Stimulated activated CD4-positive, alpha-beta T cell treated with anti-CD3 and anti-CD28 coated beads, Interleukin-4, amount 100 ng/mL, for 48 hours (primary cell): ENCODE results near the gene RPS6KA2.

ENCODE experiments used
- DNase-seq, 2 donors: peaks; one replicate each; pipeline ENCODE4 v3.0.0-alpha.2; 2020; ENCODE audit warnings: low read depth in 2 of 2

Gene RPS6KA2

DNA sequence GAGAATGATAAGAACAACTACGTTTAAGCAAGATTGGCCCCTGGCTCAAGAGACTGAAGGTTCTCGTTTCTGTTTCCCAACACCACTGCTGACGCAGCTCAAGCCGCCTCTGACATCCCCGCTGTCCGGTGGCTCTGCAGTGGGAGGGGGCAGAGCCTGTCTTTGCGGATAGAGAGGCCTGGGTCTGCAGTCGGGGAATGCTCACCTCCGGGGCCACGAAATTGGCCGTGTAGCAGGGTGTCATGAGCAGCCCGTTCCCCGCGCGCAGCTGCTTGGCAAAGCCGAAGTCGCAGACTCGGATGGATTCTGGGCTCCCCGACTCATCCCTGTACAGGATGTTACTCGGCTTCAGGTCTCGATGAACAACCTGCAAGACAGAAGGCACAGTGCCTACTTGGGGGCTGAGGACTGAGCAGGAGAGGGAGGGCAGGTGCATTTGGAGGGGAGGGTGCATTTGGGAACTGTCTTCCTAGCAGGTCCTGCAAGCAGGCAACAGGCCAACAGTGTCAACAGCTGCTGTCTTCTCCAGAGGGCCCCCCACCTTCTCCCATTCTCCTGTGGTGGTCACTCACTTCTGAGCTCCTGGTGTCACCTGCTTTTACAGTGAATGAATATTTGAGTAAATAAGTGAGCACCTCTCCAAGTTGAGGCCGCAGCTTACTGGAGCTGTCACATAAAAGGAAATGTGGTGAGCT, 203.9 kb downstream of the RPS6KA2 start:
- DNase-seq: no peak

DNA sequence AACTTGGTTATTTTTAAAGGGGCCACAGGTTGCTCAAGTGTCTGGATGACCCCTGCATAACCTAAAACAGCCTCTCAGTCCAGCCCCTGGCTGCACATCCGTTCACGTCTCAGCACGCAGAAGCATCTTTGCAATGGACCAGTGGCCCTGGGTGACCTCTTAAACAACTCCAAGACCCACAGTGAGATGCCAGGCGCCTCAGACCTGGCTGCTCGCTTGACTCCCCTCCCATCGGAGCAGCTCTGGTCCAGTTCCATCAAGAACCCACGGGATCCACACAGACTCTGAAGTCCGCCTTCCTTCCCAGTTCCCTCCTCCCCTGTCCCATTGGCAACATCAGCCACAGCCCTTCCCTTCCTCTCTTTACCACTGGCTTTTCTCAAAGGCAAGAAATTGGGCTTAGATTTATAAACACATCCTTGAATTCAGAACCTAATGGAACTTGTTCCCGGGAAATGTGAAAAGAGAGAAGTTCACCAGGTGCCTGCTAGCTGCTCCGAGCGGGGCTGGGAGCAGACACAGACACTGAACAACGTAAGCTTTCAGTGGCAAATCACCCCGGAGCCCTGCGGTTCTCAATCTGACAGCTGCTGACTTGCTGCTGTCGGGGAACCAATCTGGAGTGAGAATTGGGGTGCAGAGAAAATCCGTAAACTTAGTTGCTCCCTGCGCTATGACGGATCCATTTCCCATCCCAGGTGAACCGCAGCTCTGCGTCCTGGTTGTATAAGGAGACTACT, 204.7 kb downstream of the RPS6KA2 start:
- no peak for DNase-seq

DNA sequence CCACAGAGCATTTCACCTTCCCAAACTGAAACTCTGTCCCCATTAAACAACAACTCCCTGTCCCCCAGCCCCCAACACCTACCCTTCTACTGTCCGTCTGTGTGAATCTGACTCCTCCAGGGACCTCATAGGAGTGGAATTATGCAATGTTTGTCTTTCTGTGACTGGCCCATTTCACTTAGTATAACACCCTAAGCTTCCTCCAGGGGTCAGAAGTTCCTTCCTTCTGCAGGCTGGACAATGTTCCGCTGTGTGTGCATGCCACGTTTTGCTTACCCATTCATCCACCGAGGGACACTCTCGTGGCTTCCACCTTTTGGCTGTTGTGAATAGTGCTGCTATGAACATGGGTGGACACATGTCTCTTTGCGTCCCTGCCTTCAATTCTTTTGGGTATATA, 206.7 kb downstream of the RPS6KA2 start:
- DNase-seq: no peak

DNA sequence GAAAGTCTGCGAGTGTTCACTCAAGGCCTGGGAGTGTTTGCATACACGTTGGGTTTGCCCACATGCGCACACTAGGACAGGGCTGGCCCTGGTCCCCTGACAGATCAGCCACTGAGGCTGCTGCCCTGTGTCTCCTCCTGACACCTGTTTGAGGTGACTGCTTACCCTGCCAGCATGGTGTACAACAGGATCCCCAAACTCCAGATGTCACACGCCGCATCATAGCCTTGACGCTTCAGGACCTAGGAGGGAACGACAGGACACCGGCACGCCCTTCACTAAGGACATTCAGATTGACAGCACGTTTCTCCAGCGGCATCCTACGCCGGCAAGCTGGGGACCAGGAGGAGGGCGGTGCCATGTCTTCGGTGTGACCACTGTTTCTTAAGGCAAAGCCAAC, 207.3 kb downstream of the RPS6KA2 start:
- no peak for DNase-seq

DNA sequence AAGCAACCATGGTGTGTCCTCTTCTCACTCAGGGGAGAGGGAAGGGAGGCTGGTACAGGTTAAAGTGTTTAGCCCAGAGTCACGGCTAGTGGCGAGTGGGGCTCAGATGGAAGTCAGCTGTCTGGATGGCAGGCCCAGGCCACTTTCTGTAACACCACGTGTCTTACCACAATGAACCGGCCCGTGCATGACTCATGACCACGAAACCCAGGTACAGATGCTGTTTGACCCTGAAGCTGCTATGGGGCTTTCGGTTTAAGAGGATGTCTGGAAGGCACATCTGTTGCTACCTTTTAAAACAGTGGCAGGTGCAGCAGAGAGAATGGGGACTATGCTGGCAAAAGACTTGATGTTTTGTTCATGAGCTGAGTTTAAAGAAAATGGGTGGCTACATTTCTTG, 207.8 kb downstream of the RPS6KA2 start:
- DNase-seq: peak; percentile 34 to 37

DNA sequence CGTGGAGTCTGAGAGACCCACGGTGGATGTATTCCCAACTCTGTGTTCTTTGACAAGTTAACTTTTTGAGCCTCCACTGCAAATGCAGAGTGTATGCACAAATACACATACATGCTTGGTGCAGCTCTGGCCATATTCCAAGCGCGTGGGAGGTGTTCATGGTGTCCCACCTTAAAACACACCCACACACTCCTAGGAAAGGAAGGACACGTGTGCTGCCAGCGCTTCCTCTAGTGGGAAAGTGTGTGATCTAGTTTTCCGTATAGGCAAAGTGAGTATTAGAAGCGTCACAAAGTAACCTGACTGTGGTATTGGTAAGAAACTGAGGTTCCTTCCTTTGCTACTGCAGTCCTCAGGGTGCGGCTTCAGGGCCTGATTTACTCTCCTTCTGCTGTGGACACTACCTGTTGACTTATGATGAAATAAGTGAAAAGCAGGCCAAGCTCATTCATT, 208.3 kb downstream of the RPS6KA2 start:
- DNase-seq: no peak

DNA sequence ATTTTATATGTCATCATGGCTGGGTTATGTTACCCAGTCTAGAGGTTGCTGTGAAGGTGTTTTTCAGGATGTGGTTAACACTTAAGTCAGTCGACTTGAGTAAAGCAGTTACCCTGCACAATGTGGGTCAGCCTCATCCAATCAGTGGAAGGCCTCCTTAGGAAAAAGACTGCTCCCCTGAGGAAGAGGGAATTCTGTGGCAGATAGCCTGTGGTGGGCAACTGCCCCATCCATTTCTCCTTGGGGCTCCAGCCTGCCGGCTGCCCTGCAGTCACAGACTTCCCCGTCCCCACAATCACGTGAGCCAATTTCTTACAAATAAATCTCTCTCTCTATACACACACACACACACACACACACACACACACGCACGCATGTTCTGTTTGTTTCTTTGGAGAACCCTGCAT, 209.8 kb downstream of the RPS6KA2 start:
- no peak for DNase-seq

DNA sequence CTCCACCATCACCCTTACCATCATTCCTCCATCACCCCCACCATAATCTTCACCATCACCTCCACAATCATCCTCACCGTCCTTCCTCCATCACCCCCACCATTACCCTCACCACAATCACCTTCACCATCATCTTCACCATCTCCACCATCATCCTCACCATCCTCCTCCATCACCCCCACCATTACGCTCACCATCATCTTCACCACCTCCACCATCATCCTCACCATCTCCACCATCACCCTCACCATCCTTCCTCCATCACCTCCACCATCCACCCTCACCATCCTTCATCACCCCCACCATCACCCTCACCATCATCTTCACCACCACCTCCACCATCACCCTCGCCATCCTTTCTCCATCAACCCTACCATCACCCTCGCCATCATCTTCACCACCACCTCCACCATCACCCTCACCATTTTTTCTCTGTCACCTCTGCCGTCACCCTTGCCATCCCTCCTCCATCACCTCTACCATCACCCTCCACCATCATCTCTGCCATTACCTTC, 211.2 kb downstream of the RPS6KA2 start:
- DNase-seq: no peak

DNA sequence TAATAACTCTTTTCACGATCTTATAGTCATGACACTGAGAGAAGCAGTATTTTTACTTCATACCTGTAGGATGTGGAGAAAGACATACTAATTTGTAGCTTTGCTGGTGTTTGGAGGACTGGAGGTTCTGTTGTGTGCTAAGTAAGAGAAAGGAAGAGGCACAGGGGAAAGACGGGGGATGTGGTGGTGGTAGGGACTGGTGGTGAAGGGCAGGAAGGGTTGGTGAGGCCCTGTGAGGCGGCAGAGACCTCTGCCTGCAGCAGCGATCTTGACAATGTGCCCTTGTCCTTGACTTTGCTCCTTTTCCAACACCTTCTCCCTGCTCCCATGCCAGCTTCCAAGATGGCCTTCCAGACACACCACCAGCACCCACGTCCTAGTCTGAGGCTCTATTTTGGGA, 211.7 kb downstream of the RPS6KA2 start:
- no peak for DNase-seq

DNA sequence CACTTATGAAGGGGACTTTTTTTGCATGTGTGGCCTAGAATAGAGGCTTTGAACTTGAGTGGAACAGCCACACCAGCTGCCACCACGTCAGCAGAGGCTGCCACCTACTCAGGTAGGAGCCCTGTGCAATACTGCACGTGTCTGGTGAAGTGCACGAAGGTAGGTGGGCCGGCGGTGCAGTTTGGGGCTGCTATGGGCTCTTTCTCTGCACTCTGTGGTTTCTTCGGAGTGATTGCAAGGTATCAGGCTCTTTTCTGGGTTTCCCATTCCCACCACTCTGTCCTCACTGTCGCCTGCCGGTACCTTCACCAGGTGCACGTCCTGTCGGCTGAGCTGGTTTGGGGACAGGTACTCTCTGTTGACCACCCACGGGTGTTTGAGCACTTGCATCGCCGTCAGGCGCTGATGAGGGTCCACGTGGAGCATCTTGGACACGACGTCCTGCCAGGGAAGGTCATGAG, 213.5 kb downstream of the RPS6KA2 start:
- DNase-seq: no peak

DNA sequence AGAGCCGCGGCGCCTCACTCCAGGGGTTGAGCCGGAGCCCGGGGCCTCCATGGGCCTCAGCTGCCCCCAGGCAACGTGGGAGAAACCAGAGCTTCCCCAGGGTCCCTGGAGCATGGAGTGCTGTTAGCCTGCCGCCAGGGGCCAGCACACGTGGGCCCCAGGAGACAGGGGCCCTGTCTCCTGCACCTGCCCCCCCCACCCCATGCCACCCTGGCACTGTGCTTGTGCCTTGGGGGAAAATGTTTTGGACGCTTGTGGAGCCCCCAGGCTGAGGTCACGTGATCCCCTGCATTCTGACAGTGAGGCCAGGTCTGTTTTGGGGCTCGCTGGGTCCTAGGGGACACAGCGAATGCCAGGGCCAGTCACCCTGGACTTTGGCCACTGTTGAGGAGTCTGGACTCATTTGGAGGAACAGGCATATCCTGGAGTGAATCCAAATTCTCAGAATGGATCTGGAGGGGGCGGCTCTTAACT, 214.1 kb downstream of the RPS6KA2 start:
- DNase-seq: no peak

DNA sequence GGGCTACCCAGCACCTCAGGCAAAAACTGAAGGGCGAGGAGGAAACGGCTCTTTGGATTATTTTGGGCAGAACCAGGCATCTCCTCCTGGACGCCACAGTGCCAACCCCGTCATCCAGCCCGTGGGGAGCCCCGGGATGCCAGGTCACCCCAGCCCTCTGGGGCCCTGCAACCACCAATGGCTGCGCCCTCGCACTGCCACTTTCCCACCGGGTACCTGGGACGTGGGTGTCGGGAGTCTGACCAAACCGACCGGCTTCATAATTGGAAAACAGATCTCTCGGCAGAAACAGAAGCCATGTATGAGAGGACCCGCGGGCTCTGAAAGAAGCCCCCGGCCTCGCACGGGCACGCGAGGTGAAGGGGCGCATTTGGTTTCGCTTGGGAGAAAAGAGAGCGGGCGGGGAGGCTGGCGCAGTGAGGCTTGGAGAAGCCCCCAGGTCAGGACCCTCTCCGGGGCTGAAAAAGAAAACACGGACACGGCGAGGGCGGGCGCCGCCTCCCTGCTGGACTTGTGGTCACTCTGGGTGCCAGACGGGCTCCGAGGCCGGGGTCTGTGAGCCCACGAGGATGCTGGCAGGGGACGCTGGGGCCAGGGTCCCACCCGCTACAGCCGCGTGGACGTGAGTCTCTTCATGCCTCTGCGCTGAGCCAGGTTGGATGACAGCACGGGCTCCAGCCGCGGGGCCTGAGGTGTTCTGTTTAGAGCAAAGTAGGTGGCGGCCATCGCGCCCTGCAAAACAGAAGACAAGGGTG, 214.7 kb downstream of the RPS6KA2 start:
- DNase-seq: no peak

DNA sequence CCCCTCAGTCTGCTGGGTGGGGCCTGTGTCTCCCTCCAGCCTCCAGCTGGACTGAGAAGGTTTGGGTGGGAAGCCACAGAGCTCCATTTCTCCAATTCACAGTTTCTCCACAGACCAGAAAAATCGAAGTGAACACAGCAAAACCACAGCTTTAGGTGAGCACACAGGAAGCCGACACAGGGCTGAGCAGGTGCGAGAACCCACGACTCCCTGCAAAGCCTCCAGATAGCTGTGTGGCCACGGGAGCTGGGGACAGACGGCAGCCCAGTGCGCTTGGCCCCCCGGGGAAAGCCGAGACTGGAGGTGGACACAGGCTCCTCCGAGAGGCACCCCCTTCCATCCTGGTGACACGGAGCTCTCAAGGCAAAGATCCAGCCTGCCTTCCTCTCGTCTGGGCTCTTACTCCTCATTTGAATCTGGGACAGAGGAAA, 215.3 kb downstream of the RPS6KA2 start:
- no peak for DNase-seq

DNA sequence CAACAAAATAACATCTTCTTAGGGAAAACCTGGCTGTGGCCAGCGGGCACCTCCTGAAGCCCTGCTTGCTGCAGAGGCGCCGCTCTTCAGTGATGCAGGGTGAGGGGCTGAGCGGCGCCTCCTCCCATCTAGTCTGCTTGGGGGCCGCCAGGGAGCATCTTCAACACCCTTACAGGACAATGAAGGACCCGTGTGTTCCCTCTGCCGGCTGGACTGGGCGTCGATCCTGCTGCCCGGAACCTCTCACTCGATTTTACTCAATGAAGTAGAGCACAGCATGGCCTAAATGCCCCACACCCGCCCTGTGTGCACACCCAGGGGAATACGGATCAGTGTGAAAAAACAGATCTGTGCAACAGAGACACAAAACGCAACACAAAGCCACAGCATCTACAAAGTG, 215.8 kb downstream of the RPS6KA2 start:
- no peak for DNase-seq

DNA sequence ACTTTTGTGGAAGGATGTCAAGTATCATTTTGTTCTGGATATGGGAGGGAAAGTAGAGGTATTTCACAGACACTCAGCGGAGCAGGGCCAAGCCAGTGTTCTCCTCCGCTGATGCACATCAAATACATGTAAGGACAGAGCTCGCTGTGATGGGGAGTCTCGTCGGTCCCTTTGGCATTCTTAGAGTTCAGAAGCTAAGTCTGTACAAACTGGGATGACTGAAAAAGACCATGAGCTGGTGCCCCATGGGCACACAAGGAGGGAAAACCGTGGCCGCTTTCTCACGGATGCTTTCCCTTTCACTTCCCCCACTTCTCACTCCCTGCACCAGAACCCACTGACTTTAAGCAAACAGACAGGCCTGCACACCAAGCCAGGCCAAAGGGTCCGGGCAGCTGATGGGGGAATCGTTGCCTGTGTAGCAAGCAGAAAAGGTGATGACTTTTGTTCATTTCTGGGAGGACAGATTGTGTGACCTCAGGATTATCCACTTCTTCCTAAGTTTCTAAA, 216.6 kb downstream of the RPS6KA2 start:
- no peak for DNase-seq

DNA sequence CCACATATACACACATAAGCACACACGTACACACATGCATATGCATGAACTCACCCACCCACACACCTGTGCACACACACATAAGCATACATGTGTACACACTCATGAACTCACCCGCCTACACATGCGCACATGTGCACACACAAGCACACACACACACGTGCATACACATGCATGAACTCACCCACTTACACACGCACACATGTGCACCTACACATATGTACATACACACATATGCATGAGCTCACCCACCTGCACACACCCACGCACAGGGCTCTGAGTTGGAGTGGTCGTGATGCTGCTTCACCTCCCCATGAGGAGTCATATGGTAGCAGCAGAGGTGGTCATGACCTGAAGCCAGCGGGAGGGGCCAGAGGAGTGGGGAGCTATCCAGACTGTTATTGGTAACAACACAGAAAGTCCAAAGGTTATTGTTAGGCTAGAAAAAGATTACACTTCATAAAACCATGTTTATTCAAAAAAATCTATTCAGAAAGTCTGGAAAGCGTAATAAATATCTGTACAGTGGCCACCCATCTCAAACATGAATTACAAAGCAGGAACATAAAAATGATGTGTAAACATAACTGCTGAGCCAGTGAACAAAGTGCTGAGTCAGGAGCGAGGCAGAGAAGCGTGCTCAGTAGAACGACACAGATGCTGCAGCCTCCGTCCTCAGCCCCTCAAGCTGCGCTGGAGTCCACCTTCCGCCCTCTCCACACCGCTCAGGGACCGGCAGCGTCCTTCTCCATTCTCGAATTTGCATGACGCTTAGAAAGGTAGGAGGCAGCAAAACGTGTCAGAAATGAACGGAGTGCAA, 217.9 kb downstream of the RPS6KA2 start:
- no peak for DNase-seq

DNA sequence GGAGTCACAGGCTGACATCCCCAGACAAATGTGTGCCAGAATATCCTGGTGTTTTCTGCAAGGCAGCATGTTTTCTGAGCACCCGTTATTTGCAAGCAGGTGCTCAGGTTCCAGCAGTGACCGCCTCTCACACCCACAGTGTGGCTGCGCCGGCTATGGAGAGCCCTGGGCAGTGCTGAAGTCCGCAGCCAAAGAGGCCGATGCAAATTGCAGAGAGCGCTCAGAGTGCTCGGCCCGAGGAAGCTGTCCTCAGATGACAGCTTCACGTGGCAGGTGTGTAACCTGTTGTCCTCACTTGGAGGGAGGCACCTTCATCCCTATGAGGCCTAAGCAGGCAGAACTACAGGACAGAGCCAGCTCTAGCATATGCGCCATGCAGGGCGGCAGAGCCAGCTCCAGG, 220.9 kb downstream of the RPS6KA2 start:
- no peak for DNase-seq

DNA sequence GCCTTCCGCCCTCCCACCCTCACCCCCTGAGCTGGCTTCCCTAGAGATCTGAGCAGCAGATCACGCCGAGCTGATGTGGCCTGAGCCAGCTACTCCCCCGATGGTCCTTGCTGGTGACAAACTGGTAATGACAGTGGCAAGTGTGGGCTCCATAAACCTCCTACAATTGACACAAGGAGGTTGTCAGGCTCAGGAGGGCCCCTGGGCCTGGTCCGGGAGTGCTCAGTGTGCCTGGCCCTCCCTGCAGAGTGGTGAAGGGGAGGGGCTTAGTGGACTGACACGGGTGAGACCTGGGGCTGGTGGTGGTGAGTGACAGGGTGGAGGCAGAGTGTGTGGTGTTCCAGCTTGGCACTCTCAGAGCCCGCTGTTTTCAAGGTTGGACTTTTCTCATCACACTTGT, 221.7 kb downstream of the RPS6KA2 start:
- no peak for DNase-seq

DNA sequence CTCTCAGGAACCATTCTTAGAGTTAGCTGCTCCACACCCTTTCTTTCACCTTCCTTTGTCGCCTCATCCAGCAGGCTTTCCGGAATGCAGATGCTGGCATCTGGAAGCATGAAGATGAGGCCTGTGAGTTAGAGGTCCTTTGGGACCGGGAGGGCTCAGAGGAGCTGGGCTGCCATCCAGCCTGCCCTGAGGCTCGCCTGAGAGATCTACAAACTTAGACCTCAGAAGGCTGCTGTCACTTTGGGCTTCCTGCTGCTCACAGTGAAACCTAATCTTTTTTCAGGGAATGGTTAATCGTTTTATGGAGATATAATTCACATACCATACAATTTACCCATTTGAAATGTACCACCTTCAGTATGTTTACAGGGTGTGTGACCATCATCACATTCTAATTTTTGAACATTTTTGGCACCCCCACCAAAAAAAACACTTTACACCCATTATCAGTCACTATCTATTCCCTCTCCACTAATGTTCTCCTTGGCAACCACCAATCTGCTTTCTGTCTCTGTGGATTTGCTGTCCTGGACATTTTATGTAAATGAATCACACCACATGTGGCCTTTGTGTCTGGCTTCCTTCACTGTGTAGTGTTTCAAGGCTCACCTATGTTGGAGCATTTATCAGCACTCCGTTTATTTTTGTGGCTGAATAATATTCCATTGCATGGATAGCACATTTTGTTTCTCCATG, 224.3 kb downstream of the RPS6KA2 start:
- no peak for DNase-seq

DNA sequence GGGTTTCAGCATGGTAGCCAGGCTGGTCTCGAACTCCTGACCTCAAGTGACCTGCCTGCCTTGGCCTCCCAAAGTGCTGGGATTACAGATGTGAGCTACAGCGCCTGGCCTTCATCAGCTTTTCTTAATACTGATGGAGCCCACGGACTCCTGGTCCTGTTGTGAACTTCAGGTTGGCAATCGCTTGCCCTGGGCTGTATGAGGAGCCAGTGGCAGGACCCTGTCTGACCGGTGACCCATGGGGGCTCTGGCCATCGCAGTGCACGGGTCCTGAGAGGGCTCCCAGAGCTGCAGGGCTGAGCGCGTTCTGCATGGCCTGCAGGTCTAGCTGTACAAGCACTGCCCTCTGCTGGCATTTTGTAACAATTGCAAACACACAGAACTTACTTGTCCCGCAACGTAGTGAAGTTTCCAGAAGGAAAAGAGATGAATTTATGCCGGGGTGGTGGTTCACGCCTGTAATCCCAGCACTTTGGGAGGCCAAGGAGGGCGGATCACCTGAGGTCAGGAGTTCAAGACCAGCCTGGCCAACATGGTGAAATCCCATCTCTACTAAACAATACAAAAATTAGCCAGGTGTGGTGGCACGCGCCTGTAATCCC, 226.3 kb downstream of the RPS6KA2 start:
- peak in 1 of 2 donors; percentile 34 for DNase-seq
